Smooth muscle cell (in vitro differentiated cells): ENCODE measurements around the gene PIGQ. TPM values are rescaled to one million over a fixed set of nuclear protein-coding genes. Genes with fewer than 3 reads are reported as not detected.

Experiments used
- DNase-seq: peaks from one replicate; lab custom pipeline; 2025; ENCODE audit not compliant: unreplicated experiment; lab: John Stamatoyannopoulos, UW
- H2AFZ ChIP-seq: fragments of 200-600 bp; sonication (generic); 2 replicates; pipeline ENCODE4 v1.6.0; 2016; ENCODE audit warnings: antibody characterized with exemption, low read depth, mild to moderate bottlenecking
- H3F3A ChIP-seq: fragments of 200-600 bp; sonication (generic); 2 replicates; pipeline ENCODE4 v1.6.0; 2017; ENCODE audit warnings: antibody characterized with exemption, low read depth
- H3K27ac ChIP-seq: fragments of 200-600 bp; sonication (generic); 2 replicates; pipeline ENCODE4 v1.5.1; 2016; ENCODE audit warnings: low read depth, mild to moderate bottlenecking
- H3K27me3 ChIP-seq: fragments of 200-600 bp; sonication (generic); 2 replicates; pipeline ENCODE4 v1.6.1; 2016; ENCODE audit warnings: low read depth, mild to moderate bottlenecking
- H3K36me3 ChIP-seq: fragments of 200-600 bp; sonication (generic); 2 replicates; pipeline ENCODE4 v1.5.1; 2016; ENCODE audit warnings: low read depth
- H3K4me1 ChIP-seq: fragments of 200-600 bp; sonication (generic); 2 replicates; pipeline ENCODE4 v1.5.1; 2016; ENCODE audit warnings: low read depth
- H3K4me2 ChIP-seq: fragments of 200-600 bp; sonication (generic); 2 replicates; pipeline ENCODE4 v1.6.0; 2016; ENCODE audit warnings: mild to moderate bottlenecking
- H3K4me3 ChIP-seq: fragments of 200-600 bp; sonication (generic); 2 replicates; pipeline ENCODE4 v1.5.1; 2016; ENCODE audit warnings: mild to moderate bottlenecking
- H3K79me2 ChIP-seq: fragments of 200-600 bp; sonication (generic); 2 replicates; pipeline ENCODE4 v1.6.0; 2016; ENCODE audit warnings: low read depth, mild to moderate bottlenecking
- H3K9ac ChIP-seq: fragments of 200-600 bp; sonication (generic); 2 replicates; pipeline ENCODE4 v1.6.0; 2016; ENCODE audit warnings: low read depth
- H3K9me3 ChIP-seq: fragments of 200-600 bp; sonication (generic); replicated peaks from 2 replicates; pipeline ENCODE4 v1.5.1; 2016; ENCODE audit warnings: low read depth
- H4K20me1 ChIP-seq: fragments of 200-600 bp; sonication (generic); 2 replicates; pipeline ENCODE4 v1.6.0; 2016; ENCODE audit warnings: low read depth
- WGBS: methylation state at CpG from one replicate; pipeline ENCODE4 v1.1.7; 2016; ENCODE audit warnings: low lambda C conversion rate; 5-methylcytosine and 5-hydroxymethylcytosine counted together
- polyA plus RNA-seq: library from polyadenylated mRNA; unstranded; fragments of >200 nt; fragmentation: Nextera tagmentation; extraction: Ambion mirVana; gene quantifications from 2 replicates; pipeline ENCODE4 v1.2.1, GENCODE V29; 2016
- total RNA-seq: library from RNA; depleted of rRNA; stranded (reverse); fragments of >200 nt; gene quantifications from 2 replicates; pipeline ENCODE4 v1.2.3, GENCODE V29; 2014
- TF ChIP-seq, protein P1 (sequence below): fragments of 200-600 bp; sonication (generic); IDR thresholded peaks from 2 replicates; pipeline ENCODE4 v1.5.1; 2017; ENCODE audit warnings: borderline replicate concordance, mild to moderate bottlenecking, antibody characterized with exemption; ENCODE audit not compliant: insufficient read depth, poor library complexity, severe bottlenecking

Gene PIGQ
- total and polyA plus RNA-seq, 2 experiments from 2014 or later = 21.0 to 45.7 TPM

- H3K79me2 ChIP-seq = no peaks in the 10 kb centered on the region
- no peaks in the 10 kb centered on the region for H3K4me1 ChIP-seq
- no peaks in the 10 kb centered on the region for H4K20me1 ChIP-seq
- no peak overlapping the region for H3K9ac ChIP-seq
- WGBS = 89% methylated on average over 54 of the region's 54 CpGs
- no peaks in the 10 kb centered on the region for H3K9me3 ChIP-seq
- H3K4me2 ChIP-seq = no peak overlapping the region
- peaks cover 21% of the 10 kb centered on the region for H3K27me3 ChIP-seq
- DNase-seq = no peak
- no peaks in the 10 kb centered on the region for H3K36me3 ChIP-seq
- no peak overlapping the region for H2AFZ ChIP-seq
- no peak overlapping the region for H3K27ac ChIP-seq
- TF ChIP-seq, protein P1, sequence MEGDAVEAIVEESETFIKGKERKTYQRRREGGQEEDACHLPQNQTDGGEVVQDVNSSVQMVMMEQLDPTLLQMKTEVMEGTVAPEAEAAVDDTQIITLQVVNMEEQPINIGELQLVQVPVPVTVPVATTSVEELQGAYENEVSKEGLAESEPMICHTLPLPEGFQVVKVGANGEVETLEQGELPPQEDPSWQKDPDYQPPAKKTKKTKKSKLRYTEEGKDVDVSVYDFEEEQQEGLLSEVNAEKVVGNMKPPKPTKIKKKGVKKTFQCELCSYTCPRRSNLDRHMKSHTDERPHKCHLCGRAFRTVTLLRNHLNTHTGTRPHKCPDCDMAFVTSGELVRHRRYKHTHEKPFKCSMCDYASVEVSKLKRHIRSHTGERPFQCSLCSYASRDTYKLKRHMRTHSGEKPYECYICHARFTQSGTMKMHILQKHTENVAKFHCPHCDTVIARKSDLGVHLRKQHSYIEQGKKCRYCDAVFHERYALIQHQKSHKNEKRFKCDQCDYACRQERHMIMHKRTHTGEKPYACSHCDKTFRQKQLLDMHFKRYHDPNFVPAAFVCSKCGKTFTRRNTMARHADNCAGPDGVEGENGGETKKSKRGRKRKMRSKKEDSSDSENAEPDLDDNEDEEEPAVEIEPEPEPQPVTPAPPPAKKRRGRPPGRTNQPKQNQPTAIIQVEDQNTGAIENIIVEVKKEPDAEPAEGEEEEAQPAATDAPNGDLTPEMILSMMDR = no peak
- H3K4me3 ChIP-seq = no peak overlapping the region
- no peaks in the 10 kb centered on the region for H3F3A ChIP-seq
Measured at GRCh38 chr16:554640-555365, 15.0 kb upstream of the PIGQ start.

DNA sequence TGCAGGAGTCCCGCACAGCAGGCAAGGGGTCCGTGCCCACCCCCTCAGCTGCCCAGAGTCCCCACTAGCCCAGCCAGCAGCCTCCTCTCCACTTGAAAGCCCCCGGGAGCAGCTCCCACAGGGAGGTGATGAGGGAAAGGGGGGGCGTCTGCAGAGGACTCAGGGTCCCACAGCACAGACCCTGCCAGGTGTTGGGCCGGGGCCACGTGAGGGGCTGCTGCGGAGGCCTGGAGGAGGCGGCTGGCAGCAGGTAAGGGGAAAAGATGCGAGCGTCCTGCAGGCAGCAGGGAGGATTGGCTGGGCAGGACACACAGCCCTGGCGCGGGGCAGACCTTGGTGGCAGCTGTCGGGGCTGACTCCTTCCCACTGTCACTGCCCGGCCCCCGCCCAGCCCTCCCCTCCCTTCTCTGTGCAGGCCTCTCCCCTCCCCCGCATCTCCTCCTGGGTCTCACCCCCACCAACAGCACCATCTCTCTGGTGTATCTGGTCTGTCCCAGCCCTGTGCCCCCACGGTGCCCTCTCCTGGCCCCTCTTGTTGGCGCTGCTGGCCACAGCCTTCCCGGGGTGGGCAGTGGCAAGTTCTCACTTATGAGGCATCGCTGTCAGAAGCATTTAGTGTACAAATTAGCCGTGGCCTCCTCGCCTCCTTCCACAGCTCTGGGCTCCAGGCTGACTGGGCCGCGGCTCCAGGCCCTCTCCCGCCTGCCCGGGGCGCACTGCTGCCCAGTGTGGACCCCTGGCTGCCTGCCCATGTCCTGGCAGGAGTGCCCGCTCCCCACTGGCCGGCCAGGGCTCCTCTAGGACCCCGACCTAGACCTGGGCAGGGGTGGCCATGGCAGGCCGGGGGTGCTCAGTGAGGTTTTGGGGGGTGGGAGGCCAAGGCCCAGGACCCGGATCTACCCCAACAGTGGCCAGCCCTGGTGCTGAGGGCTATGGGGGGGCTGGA lies 14.0 kb upstream of the PIGQ start:
- Histone ChIP-seq H3K36me3 (no peaks in the 10 kb centered on the region), H3K79me2 (no peaks in the 10 kb centered on the region), H3K4me2 (no peak overlapping the region), H3K9ac (no peak overlapping the region), H4K20me1 (no peaks in the 10 kb centered on the region), H2AFZ (no peak overlapping the region), H3K9me3 (no peaks in the 10 kb centered on the region), H3F3A (no peaks in the 10 kb centered on the region), H3K27me3 (peaks cover 29% of the 10 kb centered on the region), H3K4me1 (no peaks in the 10 kb centered on the region), H3K4me3 (no peak overlapping the region), H3K27ac (no peak overlapping the region)
- WGBS = 90% methylated on average over 21 of the region's 32 CpGs
- TF ChIP-seq, protein P1 = no peak
- no peak for DNase-seq

GRCh38 chr16:556474-557173 lies 13.1 kb upstream of the PIGQ start:
- Histone ChIP-seq H3K9me3 (no peaks in the 10 kb centered on the region), H3K4me3 (no peak overlapping the region), H2AFZ (no peak overlapping the region), H3K27ac (no peak overlapping the region), H3K9ac (no peak overlapping the region), H3K4me2 (no peak overlapping the region), H3K27me3 (peaks cover 37% of the 10 kb centered on the region), H3F3A (no peaks in the 10 kb centered on the region), H3K36me3 (no peaks in the 10 kb centered on the region), H3K4me1 (no peaks in the 10 kb centered on the region), H4K20me1 (no peaks in the 10 kb centered on the region), H3K79me2 (no peaks in the 10 kb centered on the region)
- DNase-seq = no peak
- WGBS = 94% methylated on average over 31 of the region's 32 CpGs
- TF ChIP-seq, protein P1 = no peak
